Non-pigmented ciliary epithelial cell (primary cell): ENCODE results near the gene VPS13C.

Source experiments
- DNase-seq: peaks from one replicate; pipeline ENCODE4 v3.0.0-alpha.2; 2010; ENCODE audit warnings: low read depth

The VPS13C gene

DNA sequence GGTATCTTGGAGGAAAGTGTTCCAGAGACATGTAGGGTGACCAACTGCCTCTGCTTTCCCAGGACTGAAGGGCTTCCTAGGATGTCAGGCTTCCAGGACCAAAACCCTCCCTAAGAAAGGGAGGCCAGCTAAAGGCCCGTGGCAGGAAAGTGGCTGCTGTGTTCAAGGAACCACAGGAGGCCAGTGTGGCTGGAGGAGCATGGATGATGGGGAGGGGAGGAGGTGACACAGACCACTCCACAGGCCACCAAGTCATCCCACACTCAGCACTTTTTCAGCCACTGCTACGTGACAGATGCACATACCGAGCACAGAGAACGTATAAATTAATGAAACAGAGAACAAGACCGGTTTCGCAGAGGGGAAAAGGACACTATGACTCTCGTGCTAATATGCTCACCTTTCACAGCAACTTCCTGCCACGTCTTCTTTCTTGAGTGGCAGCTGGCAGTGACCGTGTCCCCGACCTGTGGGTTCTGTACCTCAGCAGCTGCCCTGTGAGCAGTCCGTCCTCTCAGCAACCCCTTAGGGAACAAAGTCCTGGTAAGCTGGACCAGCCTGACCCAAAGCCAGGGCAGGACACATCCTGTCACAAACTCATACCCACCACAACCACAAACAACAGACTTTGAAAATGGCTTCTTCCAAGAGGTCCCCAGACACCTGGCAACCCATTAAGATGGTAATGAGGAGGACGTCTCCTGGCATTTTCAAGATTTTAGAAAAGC, 244.7 kb downstream of the VPS13C start:
- no peak for DNase-seq

DNA sequence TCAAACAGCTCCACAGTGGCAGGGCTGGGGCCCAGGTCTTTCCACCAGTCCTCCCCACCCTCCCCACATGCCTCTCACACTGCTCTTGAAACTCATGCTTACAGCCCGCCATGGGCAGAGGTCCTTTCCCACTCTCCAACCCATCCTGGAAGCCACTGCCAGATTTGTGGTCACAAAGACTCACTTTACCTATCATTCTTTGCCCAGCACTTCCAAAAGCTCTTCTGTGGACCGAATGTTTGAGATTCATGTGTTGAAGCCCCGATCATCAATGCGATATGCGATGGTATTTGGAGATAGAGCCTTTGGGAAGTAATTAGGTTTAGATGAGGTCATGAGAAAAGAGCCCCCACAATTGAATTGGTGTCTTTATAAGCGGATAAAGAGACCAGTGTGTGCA, 247.8 kb downstream of the VPS13C start:
- DNase-seq, result no peak

DNA sequence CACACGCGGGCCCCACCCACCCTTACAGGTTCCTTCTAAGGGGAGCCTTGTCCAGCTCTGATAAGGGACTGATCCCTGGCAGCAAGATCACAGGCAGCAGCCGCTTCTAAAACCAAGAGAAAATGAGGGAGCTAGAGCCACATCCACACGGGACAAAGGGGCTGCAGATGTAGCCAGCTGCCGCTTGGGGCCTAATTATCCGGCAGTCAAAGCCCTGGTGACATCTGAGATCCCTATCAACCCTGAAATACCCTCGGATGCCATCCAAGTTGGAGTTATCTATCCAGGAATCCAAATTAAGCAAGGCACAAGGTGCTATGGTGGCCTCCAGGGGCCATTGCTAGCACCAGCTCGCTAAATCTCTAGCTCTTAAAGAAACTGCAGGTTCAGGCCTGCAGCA, 248.3 kb downstream of the VPS13C start:
- no peak for DNase-seq

DNA sequence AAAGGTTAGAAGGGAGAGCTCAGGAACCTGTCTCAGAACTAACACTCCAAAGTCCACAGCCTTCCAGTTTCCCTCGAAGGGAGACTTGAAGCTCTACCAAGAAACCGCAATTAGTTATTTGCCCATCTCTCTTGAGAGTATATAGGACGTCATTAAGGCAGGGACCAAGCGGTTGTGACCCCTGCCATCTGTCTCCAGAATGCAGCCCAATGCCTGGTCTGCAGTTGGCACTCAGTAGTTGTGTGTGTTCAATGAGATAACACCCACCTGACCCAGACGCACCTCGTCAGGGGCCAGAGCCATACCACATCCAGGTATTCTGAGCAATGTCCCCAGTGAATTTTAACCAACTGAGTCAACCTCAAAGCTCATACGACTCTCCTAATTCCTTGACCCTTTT, 251.0 kb downstream of the VPS13C start:
- no peak for DNase-seq

DNA sequence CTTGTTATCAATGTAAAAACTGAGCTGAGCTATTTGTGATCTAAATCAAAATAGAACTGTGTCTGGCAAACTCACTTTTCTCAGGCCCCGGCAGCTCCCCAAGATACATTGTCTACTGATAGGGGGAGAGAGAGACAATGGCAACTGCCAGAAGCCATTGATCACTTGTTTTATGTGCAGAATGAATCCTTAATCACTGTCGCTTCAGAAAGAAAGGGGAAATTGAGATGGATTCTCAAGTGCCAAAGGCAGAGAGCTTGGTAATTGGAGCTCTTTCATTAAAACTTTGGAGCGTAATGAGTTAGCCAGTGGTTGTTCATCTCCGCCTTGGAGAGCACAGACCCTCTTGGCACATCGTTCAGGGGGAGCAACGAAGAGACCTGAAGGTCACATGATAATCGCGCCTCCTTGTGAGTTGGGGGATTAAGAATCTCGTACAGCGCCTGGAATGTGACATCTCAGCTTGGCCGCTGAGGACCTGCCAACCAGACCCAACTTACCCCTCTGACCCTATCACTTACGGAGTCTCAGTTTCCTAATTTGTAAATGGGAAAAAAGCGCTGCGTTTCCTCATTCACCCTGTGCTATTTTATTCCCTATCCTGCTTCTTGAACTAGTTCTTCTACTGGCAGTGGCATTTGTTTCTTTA, 252.8 kb downstream of the VPS13C start:
- no peak for DNase-seq
